GM12878 (cell line): ENCODE results near the gene SLC9A3. TPM values are rescaled to one million over a fixed set of nuclear protein-coding genes. Genes with fewer than 3 reads are reported as not detected.
A peak's percentile ranks its signal among the peaks of the same experiment; 100 is the strongest.

ENCODE experiments used
- ATAC-seq: fragments of 200-7000 bp; cut with Tn5 transposase; 3 replicates; pipeline ENCODE4 v1.9.1; 2020; ENCODE audit warnings: mild to moderate bottlenecking, moderate library complexity
- BruUV-seq: library from RNA; stranded (reverse); fragments of 400-500 nt; replicated peaks from 2 replicates; lab custom pipeline; 2021; lab: Mats Ljungman, UMichigan
- CTCF ChIA-PET: fragments of 300-600 bp; sonication (Branson Sonifier 250); formaldehyde crosslinking; extraction: SDS; loops from one replicate; lab custom pipeline; 2021; ENCODE audit warnings: inconsistent platforms; lab: Yijun Ruan, JAX
- POLR2A ChIA-PET: fragments of 350-600 bp; formaldehyde crosslinking; extraction: SDS; loops from one replicate; lab custom pipeline; 2021; ENCODE audit warnings: inconsistent platforms; lab: Charles Lee
- RAD21 ChIA-PET: fragments of 300-600 bp; sonication (Branson Sonifier 250); formaldehyde crosslinking; loops from one replicate; lab custom pipeline; 2023; ENCODE audit warnings: antibody characterized with exemption; ENCODE audit not compliant: unreplicated experiment; lab: Charles Lee
- SMC1A ChIA-PET: fragments of 300-600 bp; sonication (Branson Sonifier 250); formaldehyde crosslinking; loops from one replicate; lab custom pipeline; 2023; ENCODE audit not compliant: unreplicated experiment, uncharacterized antibody; lab: Charles Lee
- DNase-seq: peaks from one replicate; pipeline ENCODE4 v3.0.0-alpha.2; 2011; ENCODE audit warnings: low read depth, low spot score
- FAIRE-seq: peaks from 3 replicates; lab custom pipeline; 2011; peaks lifted over from hg19 to GRCh38; lab: Jason Lieb, UNC
- H2AFZ ChIP-seq: 2 replicates; pipeline ENCODE4 v1.6.0; 2011; ENCODE audit warnings: low read depth, low read length, control low read depth; ENCODE audit not compliant: control insufficient read depth
- H3K27ac ChIP-seq: 2 replicates; pipeline ENCODE4 v1.5.1; 2011; ENCODE audit warnings: control low read depth; ENCODE audit not compliant: control insufficient read depth, insufficient read depth
- H3K27me3 ChIP-seq, 2 experiments: replicated peaks in 1 of 2; 2 replicates each; pipeline versions ENCODE4 v1.6.0 to v1.6.1; 2011; ENCODE audit warnings: low read length in 1 of 2; ENCODE audit not compliant: control insufficient read depth in 2 of 2, insufficient read depth in 2 of 2
- H3K36me3 ChIP-seq, 2 experiments: 2 replicates each; pipeline ENCODE4 v1.5.1; 2011; ENCODE audit warnings: low read length in 1 of 2; ENCODE audit not compliant: control insufficient read depth in 2 of 2, insufficient read depth in 2 of 2
- H3K4me1 ChIP-seq: 2 replicates; pipeline ENCODE4 v1.6.1; 2011; ENCODE audit warnings: mild to moderate bottlenecking, low read length, moderate library complexity, mixed read lengths; ENCODE audit not compliant: control insufficient read depth, insufficient read depth
- H3K4me2 ChIP-seq: 2 replicates; pipeline ENCODE4 v1.6.0; 2011; ENCODE audit warnings: control low read depth; ENCODE audit not compliant: control insufficient read depth, insufficient read depth
- H3K4me3 ChIP-seq: fragments of 200-600 bp; sonication (generic); 2 replicates; pipeline ENCODE4 v1.5.1; 2016
- H3K79me2 ChIP-seq: 2 replicates; pipeline ENCODE4 v1.6.0; 2011; ENCODE audit warnings: low read length; ENCODE audit not compliant: control insufficient read depth, insufficient read depth
- H3K9ac ChIP-seq: 2 replicates; pipeline ENCODE4 v1.8.0; 2011; ENCODE audit warnings: low read length, control low read depth, mixed read lengths; ENCODE audit not compliant: control insufficient read depth, insufficient read depth
- H3K9me3 ChIP-seq: replicated peaks from 3 replicates; pipeline ENCODE4 v1.5.1; 2011; ENCODE audit warnings: mild to moderate bottlenecking, low read length; ENCODE audit not compliant: control insufficient read depth, insufficient read depth
- H4K20me1 ChIP-seq: 2 replicates; pipeline ENCODE4 v1.6.0; 2011; ENCODE audit not compliant: control insufficient read depth, insufficient read depth
- CEBPB ChIP-seq, 2 experiments: fragments of 150-350 bp in 1 of 2; IDR thresholded peaks; 2 replicates each; pipeline ENCODE4 v1.6.1; 2012 to 2014; ENCODE audit warnings: low read depth in 2 of 2, low read length in 2 of 2, borderline replicate concordance in 1 of 2, inconsistent platforms in 1 of 2
- DPF2 ChIP-seq: fragments of 450-650 bp; IDR thresholded peaks from 2 replicates; pipeline ENCODE4 v1.6.1; 2017; ENCODE audit warnings: mild to moderate bottlenecking
- MTA3 ChIP-seq: IDR thresholded peaks from 2 replicates; pipeline ENCODE4 v1.6.1; 2012; ENCODE audit warnings: low read length, inconsistent platforms, borderline replicate concordance
- MXI1 ChIP-seq: fragments of 150-350 bp; IDR thresholded peaks from 2 replicates; pipeline ENCODE4 v1.6.1; 2011; ENCODE audit warnings: low read depth, mild to moderate bottlenecking, inconsistent platforms, low read length, improper control_type of control experiment
- NFXL1 ChIP-seq: fragments of 450-650 bp; IDR thresholded peaks from 2 replicates; pipeline ENCODE4 v1.6.1; 2017; ENCODE audit warnings: antibody characterized with exemption, mild to moderate bottlenecking, borderline replicate concordance
- PAX5 ChIP-seq: IDR thresholded peaks from 2 replicates; pipeline ENCODE4 v1.6.1; 2011; ENCODE audit warnings: low read depth, low read length, borderline replicate concordance
- POLR2A ChIP-seq: IDR thresholded peaks from 2 replicates; pipeline ENCODE4 v1.6.1; 2011; ENCODE audit warnings: low read depth, mild to moderate bottlenecking, low read length
- POLR2AphosphoS2 ChIP-seq: IDR thresholded peaks from 2 replicates; pipeline ENCODE4 v1.6.1; 2011; ENCODE audit warnings: low read depth, mild to moderate bottlenecking, low read length, improper control_type of control experiment, moderate library complexity
- POU2F2 ChIP-seq: IDR thresholded peaks from 3 replicates; pipeline ENCODE4 v1.6.1; 2011; ENCODE audit warnings: low read depth, mild to moderate bottlenecking, low read length, borderline replicate concordance
- RBBP5 ChIP-seq: fragments of 200-600 bp; sonication (generic); conservative IDR thresholded peaks from 2 replicates; pipeline ENCODE4 v1.6.1; 2016
- RELA ChIP-seq: fragments of 450-650 bp; IDR thresholded peaks from 2 replicates; pipeline ENCODE4 v1.8.0; 2014; ENCODE audit warnings: borderline replicate concordance; ENCODE audit not compliant: partially characterized antibody
- SPI1 ChIP-seq: IDR thresholded peaks from 2 replicates; pipeline ENCODE4 v1.6.1; 2011; ENCODE audit warnings: low read depth, mild to moderate bottlenecking, low read length, moderate library complexity, borderline replicate concordance; ENCODE audit not compliant: insufficient read depth
- TCF3 ChIP-seq: IDR thresholded peaks from 2 replicates; pipeline ENCODE4 v1.6.1; 2012; ENCODE audit warnings: low read depth, mild to moderate bottlenecking, low read length, borderline replicate concordance; ENCODE audit not compliant: insufficient read depth
- ZSCAN29 ChIP-seq: fragments of 450-650 bp; IDR thresholded peaks from 2 replicates; pipeline ENCODE4 v1.6.1; 2017; ENCODE audit warnings: mild to moderate bottlenecking, moderate library complexity
- WGBS: methylation state at CpG from one replicate; pipeline ENCODE4 v1.1.6; 2016; ENCODE audit warnings: low lambda C conversion rate; ENCODE audit not compliant: insufficient replicate concordance, insufficient coverage; ENCODE audit errors: missing lambda C conversion rate; 5-methylcytosine and 5-hydroxymethylcytosine counted together
- in situ Hi-C: fragments of 300-500 bp; cut with MboI; formaldehyde crosslinking; loops from 9 replicates; pipeline ENCODE4 v1.14.3; 2018; ENCODE audit warnings: mixed read lengths
- intact Hi-C: fragments of 100-400 bp; cut with micrococcal nuclease; formaldehyde crosslinking; loops from one replicate; pipeline ENCODE4 v1.14.2; 2022; ENCODE audit not compliant: unreplicated experiment
- polyA plus RNA-seq, 11 experiments: library from polyadenylated mRNA; depleted of rRNA in 4 of 11; unstranded in 6 of 11; stranded (reverse) in 5 of 11; fragments of >200 nt; fragmentation: Nextera tagmentation in 4 of 11; fragmentation: Illumina TruSeq in 1 of 11; extraction: Ambion mirVana in 4 of 11; extraction: Trizol in 1 of 11; gene quantifications; 1 replicate in 1 of 11; 2 replicates in 10 of 11; pipeline versions ENCODE4 v1.2.1 to v1.2.3, GENCODE V29; 2011 to 2016; ENCODE audit warnings: inconsistent platforms in 2 of 11, missing spikeins in 2 of 11, low read depth in 1 of 11
- total RNA-seq, 4 experiments: library from RNA; depleted of rRNA in 3 of 4; stranded (reverse); fragments of >200 nt in 3 of 4; fragmentation: Illumina TruSeq in 1 of 4; extraction: Trizol in 1 of 4; gene quantifications; 2 replicates each; pipeline versions ENCODE4 v1.2.1 to v1.2.3, GENCODE V29; 2013 to 2021
- TF ChIP-seq, protein P1 (sequence below): fragments of 450-650 bp; IDR thresholded peaks from 2 replicates; pipeline ENCODE4 v1.6.1; 2018; ENCODE audit warnings: borderline replicate concordance, mild to moderate bottlenecking; ENCODE audit not compliant: partially characterized antibody

Gene SLC9A3
- total and polyA plus RNA-seq, 10 of the 15 experiments (the other 5 are each of a cell fraction or from before 2014, with no cell fraction given) = 0.04 to 5.2 (median 2.3) TPM; not detected in 1

DNA sequence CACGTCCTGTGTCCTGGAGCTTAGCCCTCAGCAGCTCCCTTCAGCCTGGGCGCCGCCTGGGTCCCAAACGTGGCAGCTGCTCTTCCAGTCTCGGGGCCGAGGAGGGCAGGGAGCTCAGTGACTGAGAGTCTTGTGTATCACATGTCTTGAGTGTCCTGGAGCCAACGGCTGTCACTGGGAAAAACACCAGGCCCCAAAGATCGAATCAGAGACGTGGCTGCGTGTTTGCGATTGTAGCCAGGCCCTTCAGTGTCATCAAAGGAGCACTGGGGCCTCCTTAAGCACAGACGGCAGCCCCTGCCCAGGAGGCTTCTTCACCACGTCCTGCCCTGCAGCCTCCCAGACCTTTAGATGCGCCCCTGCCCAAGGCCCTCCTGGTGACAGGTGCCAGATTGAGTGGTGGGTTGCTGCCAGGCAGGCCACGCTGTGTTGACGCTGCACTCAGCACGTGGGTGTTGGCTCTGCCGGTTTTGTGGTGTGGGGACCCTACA lies 86.9 kb downstream of the SLC9A3 start:
- DNase-seq (no peak), ATAC-seq (no peak), FAIRE-seq (no peak)
- Histone ChIP-seq H3K27ac (no peak overlapping the region), H3K4me2 (no peak overlapping the region), H3K4me1 (peaks cover 23% of the 10 kb centered on the region), H3K79me2 (peaks cover 4% of the 10 kb centered on the region), H2AFZ (no peak overlapping the region), H4K20me1 (no peaks in the 10 kb centered on the region), H3K27me3 (no peaks in the 10 kb centered on the region), H3K9ac (no peak overlapping the region), H3K4me3 (no peak overlapping the region), H3K36me3 (peaks cover 3 to 16% of the 10 kb centered on the region in 2 experiments; a peak in 3 of 4 replicates), H3K9me3 (no peaks in the 10 kb centered on the region)
- ChIA-PET RAD21 (interaction anchor here (2.2 kb wide), 1 partner anchor 120 kb away, joined by 12 read pairs; no protein-coding TSS in a partner anchor), POLR2A (no interaction called here), SMC1A (interaction anchor here (1.6 kb wide), 1 partner anchor 120 kb away, joined by 9 read pairs; no protein-coding TSS in a partner anchor), CTCF (interaction anchor here (0.9 to 2.1 kb wide), 2 partner anchors 12 to 119 kb away, joined by 3 to 13 read pairs; no protein-coding TSS in a partner anchor)
- BruUV-seq = no TSS peak
- TF ChIP-seq SPI1 (no peak), POLR2AphosphoS2 (peak; percentile 47; the same call in 1 of the 2 replicates), POLR2A (peak; percentile 56; the same call in 1 of the 2 replicates), PAX5 (no peak)
- in situ Hi-C loops (loop anchor here (5.0 kb wide), 1 partner anchor 120 kb away; no protein-coding TSS in a partner anchor), intact Hi-C loops (no loop called here)
- WGBS = 77% methylated on average over 18 of the region's 18 CpGs

DNA sequence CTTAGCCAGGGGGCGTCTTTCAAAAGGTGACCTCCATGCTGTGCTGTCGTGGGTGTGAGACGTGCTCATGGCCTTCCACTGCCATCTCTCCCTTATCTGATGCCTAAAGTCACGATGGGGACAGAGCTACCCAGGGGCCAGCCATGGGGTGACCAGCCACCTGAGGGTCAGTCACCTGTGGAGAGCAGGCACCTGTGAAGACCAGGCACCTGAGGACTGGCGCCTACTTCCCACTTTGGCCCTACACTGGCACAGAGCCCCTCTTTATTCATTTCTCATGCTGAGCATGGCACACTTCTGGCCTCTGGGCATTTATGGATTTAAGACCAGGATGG lies 87.6 kb downstream of the SLC9A3 start:
- H3K36me3 ChIP-seq = peaks cover 3 to 16% of the 10 kb centered on the region in 2 experiments; a peak in 3 of 4 replicates
- FAIRE-seq (no peak), ATAC-seq (no peak), DNase-seq (no peak)
- POLR2A ChIA-PET = no interaction called here
- no peaks in the 10 kb centered on the region; the same call in 1 of the 2 replicates for H3K79me2 ChIP-seq
- RAD21 ChIA-PET = interaction anchor here (2.2 kb wide), 1 partner anchor 119 kb away, joined by 12 read pairs; no protein-coding TSS in a partner anchor
- no peak overlapping the region for H3K27ac ChIP-seq
- H4K20me1 ChIP-seq = no peaks in the 10 kb centered on the region
- H3K9ac ChIP-seq = no peak overlapping the region
- in situ Hi-C loops (loop anchor here (5.0 kb wide), 1 partner anchor 119 kb away; no protein-coding TSS in a partner anchor), intact Hi-C loops (no loop called here)
- CTCF ChIA-PET = interaction anchor here (0.8 to 2.1 kb wide), 2 partner anchors 115 to 119 kb away, joined by 3 to 13 read pairs; partner anchors contain the start of gene AHRR
- H3K4me3 ChIP-seq = no peak overlapping the region
- H3K4me2 ChIP-seq = no peak overlapping the region
- peaks cover 16% of the 10 kb centered on the region for H3K4me1 ChIP-seq
- SMC1A ChIA-PET = interaction anchor here (1.6 kb wide), 1 partner anchor 120 kb away, joined by 9 read pairs; no protein-coding TSS in a partner anchor
- H3K27me3 ChIP-seq = no peaks in the 10 kb centered on the region
- WGBS = 43% methylated on average over 5 of the region's 5 CpGs
- H2AFZ ChIP-seq = no peak overlapping the region
- BruUV-seq = no TSS peak
- H3K9me3 ChIP-seq = no peaks in the 10 kb centered on the region
- TF ChIP-seq RBBP5 (no peak), DPF2 (no peak), POU2F2 (no peak), NFXL1 (no peak), RELA (no peak), CEBPB (IDR thresholded peaks at IDR 0.05; ENCODE audit: borderline replicate concordance in 1 of 2, low read depth in 2 of 2, low read length in 2 of 2) (no peak), POLR2AphosphoS2 (no peak), MTA3 (no peak), ZSCAN29 (no peak), TCF3 (no peak), MXI1 (no peak)
- TF ChIP-seq, protein P1, sequence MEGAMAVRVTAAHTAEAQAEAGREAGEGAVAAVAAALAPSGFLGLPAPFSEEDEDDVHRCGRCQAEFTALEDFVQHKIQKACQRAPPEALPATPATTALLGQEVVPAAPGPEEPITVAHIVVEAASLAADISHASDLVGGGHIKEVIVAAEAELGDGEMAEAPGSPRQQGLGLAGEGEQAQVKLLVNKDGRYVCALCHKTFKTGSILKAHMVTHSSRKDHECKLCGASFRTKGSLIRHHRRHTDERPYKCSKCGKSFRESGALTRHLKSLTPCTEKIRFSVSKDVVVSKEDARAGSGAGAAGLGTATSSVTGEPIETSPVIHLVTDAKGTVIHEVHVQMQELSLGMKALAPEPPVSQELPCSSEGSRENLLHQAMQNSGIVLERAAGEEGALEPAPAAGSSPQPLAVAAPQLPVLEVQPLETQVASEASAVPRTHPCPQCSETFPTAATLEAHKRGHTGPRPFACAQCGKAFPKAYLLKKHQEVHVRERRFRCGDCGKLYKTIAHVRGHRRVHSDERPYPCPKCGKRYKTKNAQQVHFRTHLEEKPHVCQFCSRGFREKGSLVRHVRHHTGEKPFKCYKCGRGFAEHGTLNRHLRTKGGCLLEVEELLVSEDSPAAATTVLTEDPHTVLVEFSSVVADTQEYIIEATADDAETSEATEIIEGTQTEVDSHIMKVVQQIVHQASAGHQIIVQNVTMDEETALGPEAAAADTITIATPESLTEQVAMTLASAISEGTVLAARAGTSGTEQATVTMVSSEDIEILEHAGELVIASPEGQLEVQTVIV = no peak
